K562 (cell line): Measurements from ENCODE around the gene SRPX. TPM values are rescaled to one million over a fixed set of nuclear protein-coding genes. Genes with fewer than 3 reads are reported as not detected.

Experiments
- BCL6 ChIP-seq: fragments of 250-450 bp; sonication (Bioruptor Pico); IDR thresholded peaks from 2 replicates; pipeline ENCODE4 v1.4.0; 2020
- E2F1 ChIP-seq: sonication (generic); formaldehyde crosslinking; IDR thresholded peaks from 2 replicates; pipeline ENCODE4 v1.8.1; 2023; ENCODE audit warnings: mild to moderate bottlenecking, missing genetic modification reagents, moderate library complexity
- HNRNPLL ChIP-seq: fragments of 200-400 bp; formaldehyde crosslinking; IDR thresholded peaks from 2 replicates; pipeline ENCODE4 v1.6.1; 2017; ENCODE audit warnings: low read length, low read depth, mild to moderate bottlenecking; ENCODE audit not compliant: poor library complexity, severe bottlenecking
- KDM5B ChIP-seq: fragments of 200-600 bp; sonication (generic); IDR thresholded peaks from 2 replicates; pipeline ENCODE4 v1.6.1; 2012; ENCODE audit warnings: low read depth, mild to moderate bottlenecking, moderate library complexity, low read length, control low read depth, inconsistent platforms; ENCODE audit not compliant: insufficient replicate concordance
- NCOA4 ChIP-seq: fragments of 450-650 bp; IDR thresholded peaks from 2 replicates; pipeline ENCODE4 v1.6.1; 2018; ENCODE audit warnings: mild to moderate bottlenecking; ENCODE audit not compliant: partially characterized antibody
- NFYB ChIP-seq: IDR thresholded peaks from 2 replicates; pipeline ENCODE4 v1.6.1; 2011; ENCODE audit warnings: mild to moderate bottlenecking, moderate library complexity; ENCODE audit not compliant: insufficient read length; ENCODE audit errors: extremely low read depth
- PRMT5 ChIP-seq: sonication (generic); formaldehyde crosslinking; IDR thresholded peaks from 2 replicates; pipeline ENCODE4 v1.5.0; 2020; ENCODE audit warnings: missing genetic modification reagents
- SPI1 ChIP-seq: IDR thresholded peaks from 2 replicates; pipeline ENCODE4 v1.6.1; 2011; ENCODE audit warnings: low read depth, low read length, control low read depth, borderline replicate concordance
- SRSF9 ChIP-seq: fragments of 200-400 bp; formaldehyde crosslinking; IDR thresholded peaks from 2 replicates; pipeline ENCODE4 v1.6.1; 2017; ENCODE audit warnings: low read depth, low read length, borderline replicate concordance
- TEAD4 ChIP-seq, 2 experiments: sonication (generic) in 1 of 2; formaldehyde crosslinking in 1 of 2; IDR thresholded peaks; 2 replicates each; pipeline versions ENCODE4 v1.6.1 to v1.8.0; 2012 to 2022; ENCODE audit warnings: borderline replicate concordance in 1 of 2, inconsistent platforms in 1 of 2, low read length in 1 of 2, mild to moderate bottlenecking in 1 of 2, missing genetic modification reagents in 1 of 2
- TOE1 ChIP-seq, 2 experiments: fragments of 450-650 bp in 1 of 2; sonication (generic) in 1 of 2; formaldehyde crosslinking in 1 of 2; IDR thresholded peaks; 2 replicates each; pipeline versions ENCODE4 v1.7.1 to v1.8.0; 2016 to 2022; ENCODE audit warnings: borderline replicate concordance in 2 of 2, mild to moderate bottlenecking in 2 of 2, antibody characterized with exemption in 1 of 2, inconsistent platforms in 1 of 2, low read depth in 1 of 2, missing genetic modification reagents in 1 of 2, moderate library complexity in 1 of 2
- ZNF785 ChIP-seq: fragments of 250-450 bp; sonication (Bioruptor Pico); IDR thresholded peaks from 2 replicates; pipeline ENCODE4 v1.4.0; 2020; ENCODE audit warnings: mild to moderate bottlenecking
- polyA plus RNA-seq, 8 experiments: library from polyadenylated mRNA; depleted of rRNA in 4 of 8; stranded (reverse) in 5 of 8; unstranded in 3 of 8; fragments of >200 nt; fragmentation: Nextera tagmentation in 2 of 8; fragmentation: Illumina TruSeq in 1 of 8; extraction: Ambion mirVana in 2 of 8; extraction: Trizol in 1 of 8; gene quantifications; 2 replicates each; pipeline versions ENCODE4 v1.2.1 to v1.2.3, GENCODE V29; 2011 to 2014; ENCODE audit warnings: inconsistent platforms in 1 of 8, missing spikeins in 1 of 8
- total RNA-seq, 7 experiments: library from RNA; depleted of rRNA in 6 of 7; stranded (reverse); fragments of >200 nt in 6 of 7; fragmentation: Illumina TruSeq in 2 of 7; extraction: Trizol in 2 of 7; gene quantifications; 2 replicates each; pipeline versions ENCODE4 v1.2.1 to v1.2.3, GENCODE V29; 2011 to 2021; ENCODE audit warnings: low replicate concordance in 1 of 7
- TF ChIP-seq, protein P1 (sequence below), 2 experiments: fragments of 450-650 bp; formaldehyde crosslinking in 1 of 2; IDR thresholded peaks; 2 replicates each; pipeline versions ENCODE4 v1.4.0 to v1.6.1; 2014 to 2020; ENCODE audit warnings: mild to moderate bottlenecking in 2 of 2, borderline replicate concordance in 1 of 2, low read depth in 1 of 2
- TF ChIP-seq, protein P2 (sequence below), 2 experiments: fragments of 450-650 bp in 1 of 2; IDR thresholded peaks; 2 replicates each; pipeline ENCODE4 v1.6.1; 2011 to 2017; ENCODE audit warnings: low read depth in 2 of 2, antibody characterized with exemption in 1 of 2, borderline replicate concordance in 1 of 2, low read length in 1 of 2, mild to moderate bottlenecking in 1 of 2, mixed read lengths in 1 of 2; ENCODE audit not compliant: control insufficient read depth in 1 of 2

The SRPX gene
- total and polyA plus RNA-seq, 9 of the 15 experiments (the other 6 are each of a cell fraction or from before 2014, with no cell fraction given), result 0.11 to 0.77 (median 0.38) TPM; not detected in 2

- TF ChIP-seq, protein P1, sequence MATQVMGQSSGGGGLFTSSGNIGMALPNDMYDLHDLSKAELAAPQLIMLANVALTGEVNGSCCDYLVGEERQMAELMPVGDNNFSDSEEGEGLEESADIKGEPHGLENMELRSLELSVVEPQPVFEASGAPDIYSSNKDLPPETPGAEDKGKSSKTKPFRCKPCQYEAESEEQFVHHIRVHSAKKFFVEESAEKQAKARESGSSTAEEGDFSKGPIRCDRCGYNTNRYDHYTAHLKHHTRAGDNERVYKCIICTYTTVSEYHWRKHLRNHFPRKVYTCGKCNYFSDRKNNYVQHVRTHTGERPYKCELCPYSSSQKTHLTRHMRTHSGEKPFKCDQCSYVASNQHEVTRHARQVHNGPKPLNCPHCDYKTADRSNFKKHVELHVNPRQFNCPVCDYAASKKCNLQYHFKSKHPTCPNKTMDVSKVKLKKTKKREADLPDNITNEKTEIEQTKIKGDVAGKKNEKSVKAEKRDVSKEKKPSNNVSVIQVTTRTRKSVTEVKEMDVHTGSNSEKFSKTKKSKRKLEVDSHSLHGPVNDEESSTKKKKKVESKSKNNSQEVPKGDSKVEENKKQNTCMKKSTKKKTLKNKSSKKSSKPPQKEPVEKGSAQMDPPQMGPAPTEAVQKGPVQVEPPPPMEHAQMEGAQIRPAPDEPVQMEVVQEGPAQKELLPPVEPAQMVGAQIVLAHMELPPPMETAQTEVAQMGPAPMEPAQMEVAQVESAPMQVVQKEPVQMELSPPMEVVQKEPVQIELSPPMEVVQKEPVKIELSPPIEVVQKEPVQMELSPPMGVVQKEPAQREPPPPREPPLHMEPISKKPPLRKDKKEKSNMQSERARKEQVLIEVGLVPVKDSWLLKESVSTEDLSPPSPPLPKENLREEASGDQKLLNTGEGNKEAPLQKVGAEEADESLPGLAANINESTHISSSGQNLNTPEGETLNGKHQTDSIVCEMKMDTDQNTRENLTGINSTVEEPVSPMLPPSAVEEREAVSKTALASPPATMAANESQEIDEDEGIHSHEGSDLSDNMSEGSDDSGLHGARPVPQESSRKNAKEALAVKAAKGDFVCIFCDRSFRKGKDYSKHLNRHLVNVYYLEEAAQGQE (IDR thresholded peaks at IDR 0.05; ENCODE audit: borderline replicate concordance), result no peak
- TF ChIP-seq, protein P1 (CRISPR knock-in tag; IDR thresholded peaks at IDR 0.05; ENCODE audit: low read depth), result no peak
- TF ChIP-seq, protein P2, sequence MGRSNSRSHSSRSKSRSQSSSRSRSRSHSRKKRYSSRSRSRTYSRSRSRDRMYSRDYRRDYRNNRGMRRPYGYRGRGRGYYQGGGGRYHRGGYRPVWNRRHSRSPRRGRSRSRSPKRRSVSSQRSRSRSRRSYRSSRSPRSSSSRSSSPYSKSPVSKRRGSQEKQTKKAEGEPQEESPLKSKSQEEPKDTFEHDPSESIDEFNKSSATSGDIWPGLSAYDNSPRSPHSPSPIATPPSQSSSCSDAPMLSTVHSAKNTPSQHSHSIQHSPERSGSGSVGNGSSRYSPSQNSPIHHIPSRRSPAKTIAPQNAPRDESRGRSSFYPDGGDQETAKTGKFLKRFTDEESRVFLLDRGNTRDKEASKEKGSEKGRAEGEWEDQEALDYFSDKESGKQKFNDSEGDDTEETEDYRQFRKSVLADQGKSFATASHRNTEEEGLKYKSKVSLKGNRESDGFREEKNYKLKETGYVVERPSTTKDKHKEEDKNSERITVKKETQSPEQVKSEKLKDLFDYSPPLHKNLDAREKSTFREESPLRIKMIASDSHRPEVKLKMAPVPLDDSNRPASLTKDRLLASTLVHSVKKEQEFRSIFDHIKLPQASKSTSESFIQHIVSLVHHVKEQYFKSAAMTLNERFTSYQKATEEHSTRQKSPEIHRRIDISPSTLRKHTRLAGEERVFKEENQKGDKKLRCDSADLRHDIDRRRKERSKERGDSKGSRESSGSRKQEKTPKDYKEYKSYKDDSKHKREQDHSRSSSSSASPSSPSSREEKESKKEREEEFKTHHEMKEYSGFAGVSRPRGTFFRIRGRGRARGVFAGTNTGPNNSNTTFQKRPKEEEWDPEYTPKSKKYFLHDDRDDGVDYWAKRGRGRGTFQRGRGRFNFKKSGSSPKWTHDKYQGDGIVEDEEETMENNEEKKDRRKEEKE (IDR thresholded peaks at IDR 0.05; ENCODE audit: borderline replicate concordance in 1 of 2, control insufficient read depth in 1 of 2, low read depth in 2 of 2, low read length in 1 of 2), result no peak
- TF ChIP-seq SRSF9 (no peak), BCL6 (CRISPR knock-in tag) (no peak), HNRNPLL (no peak), TEAD4 (IDR thresholded peaks at IDR 0.05; ENCODE audit: low read length) (no peak), TEAD4 (CRISPR knock-in tag; IDR thresholded peaks at IDR 0.05; ENCODE audit: borderline replicate concordance) (no peak), TOE1 (IDR thresholded peaks at IDR 0.05; ENCODE audit: borderline replicate concordance) (no peak), TOE1 (CRISPR knock-in tag; IDR thresholded peaks at IDR 0.05; ENCODE audit: borderline replicate concordance, low read depth) (no peak), PRMT5 (no peak), KDM5B (no peak), E2F1 (CRISPR knock-in tag) (no peak), SPI1 (no peak), NCOA4 (no peak), ZNF785 (CRISPR knock-in tag) (no peak), NFYB (no peak)
Observed at GRCh38 chrX:38116706-38117105, 104.0 kb downstream of the SRPX start (continued).
